Mucosa of descending colon (tissue), 3 donors: Measurements from ENCODE around the gene LRCH3. TPM values are rescaled to one million over a fixed set of nuclear protein-coding genes. Genes with fewer than 3 reads are reported as not detected.

Experiments
- ATAC-seq: fragments of 200-7000 bp; cut with Tn5 transposase; one replicate; pipeline ENCODE4 v1.9.1; 2020; ENCODE audit warnings: mild to moderate bottlenecking, moderate library complexity
- DNase-seq, 3 donors: peaks; one replicate each; pipeline ENCODE4 v3.0.0-alpha.2; 2020
- H3K36me3 ChIP-seq: fragments of 200-600 bp; one replicate; pipeline ENCODE4 v1.8.0; 2021; ENCODE audit warnings: low read depth, mild to moderate bottlenecking
- H3K4me1 ChIP-seq: fragments of 200-600 bp; one replicate; pipeline ENCODE4 v1.8.0; 2021; ENCODE audit warnings: low read depth, mild to moderate bottlenecking
- H3K4me3 ChIP-seq: fragments of 200-600 bp; one replicate; pipeline ENCODE4 v1.8.0; 2021; ENCODE audit warnings: mild to moderate bottlenecking
- H3K9me3 ChIP-seq: fragments of 200-600 bp; one replicate; pipeline ENCODE4 v1.8.0; 2021; ENCODE audit warnings: mild to moderate bottlenecking
- intact Hi-C, 2 donors: fragments of 100-400 bp; cut with DNase I in 1 of 2; cut with micrococcal nuclease in 1 of 2; formaldehyde crosslinking; loops; one replicate each; pipeline versions ENCODE4 v1.11.0 to v1.11.1; 2022; cut with DNase I, micrococcal nuclease
- total RNA-seq, 3 donors: library from RNA; stranded (reverse); fragmentation: NEBNext Ultra II Directional in 2 of 3; extraction: Animal tissue kit (Norgen Biotek cat#: 25700) in 2 of 3; gene quantifications; one replicate each; pipeline versions ENCODE4 v1.2.1 to v1.2.4, GENCODE V29; 2021 to 2023
- TF ChIP-seq, protein P1 (sequence below): fragments of 200-600 bp; IDR thresholded peaks from one replicate; pipeline ENCODE4 v1.8.0; 2022; ENCODE audit warnings: antibody characterized with exemption, mild to moderate bottlenecking
- donor health status: DM: no; HTN: no; CAD: no; lungs with moderate emphysema.
- donor health status: DM: no; HTN: no; CAD: no.
- donor health status: DM: no; HTN: yes; CAD: no.

Gene LRCH3
- total RNA-seq, 3 donors from 2014 or later = 33.3 to 57.6 (median 46.0) TPM

GRCh38 chr3:197936819-197937384, 145.8 kb downstream of the LRCH3 start:
- DNase-seq (no peak), ATAC-seq (no peak)
- intact Hi-C loops = no loop called here
- no peak overlapping the region for H3K4me3 ChIP-seq
- no peaks in the 10 kb centered on the region for H3K36me3 ChIP-seq
- TF ChIP-seq, protein P1, sequence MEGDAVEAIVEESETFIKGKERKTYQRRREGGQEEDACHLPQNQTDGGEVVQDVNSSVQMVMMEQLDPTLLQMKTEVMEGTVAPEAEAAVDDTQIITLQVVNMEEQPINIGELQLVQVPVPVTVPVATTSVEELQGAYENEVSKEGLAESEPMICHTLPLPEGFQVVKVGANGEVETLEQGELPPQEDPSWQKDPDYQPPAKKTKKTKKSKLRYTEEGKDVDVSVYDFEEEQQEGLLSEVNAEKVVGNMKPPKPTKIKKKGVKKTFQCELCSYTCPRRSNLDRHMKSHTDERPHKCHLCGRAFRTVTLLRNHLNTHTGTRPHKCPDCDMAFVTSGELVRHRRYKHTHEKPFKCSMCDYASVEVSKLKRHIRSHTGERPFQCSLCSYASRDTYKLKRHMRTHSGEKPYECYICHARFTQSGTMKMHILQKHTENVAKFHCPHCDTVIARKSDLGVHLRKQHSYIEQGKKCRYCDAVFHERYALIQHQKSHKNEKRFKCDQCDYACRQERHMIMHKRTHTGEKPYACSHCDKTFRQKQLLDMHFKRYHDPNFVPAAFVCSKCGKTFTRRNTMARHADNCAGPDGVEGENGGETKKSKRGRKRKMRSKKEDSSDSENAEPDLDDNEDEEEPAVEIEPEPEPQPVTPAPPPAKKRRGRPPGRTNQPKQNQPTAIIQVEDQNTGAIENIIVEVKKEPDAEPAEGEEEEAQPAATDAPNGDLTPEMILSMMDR = no peak
- no peaks in the 10 kb centered on the region for H3K9me3 ChIP-seq
- no peaks in the 10 kb centered on the region for H3K4me1 ChIP-seq

Other genes starting within 250 kb of the LRCH3 start
- 100 to 1,000 TPM in 2 of 3 donors, 10 to 100 TPM in 1; 79.3 to 246 (median 160) TPM for gene BDH1, start 235.3 kb upstream of the LRCH3 start, total RNA-seq
- gene RUBCN, start 54.4 kb upstream of the LRCH3 start, total RNA-seq = 10 to 100 TPM; 18.8 to 27.6 (median 23.5) TPM
- gene FYTTD1, start 41.4 kb upstream of the LRCH3 start, total RNA-seq = 10 to 100 TPM; 25.1 to 67.2 (median 30.6) TPM
- gene RPL35A, start 158.9 kb downstream of the LRCH3 start, total RNA-seq = 100 to 1,000 TPM; 606 to 700 (median 621) TPM
- 1 to 10 TPM; 3.8 to 8.1 (median 5.7) TPM for gene LMLN, start 169.0 kb downstream of the LRCH3 start, total RNA-seq